Natural killer cell (primary cell): ENCODE results near the gene GEN1. TPM values are rescaled to one million over a fixed set of nuclear protein-coding genes. Genes with fewer than 3 reads are reported as not detected.
A peak's percentile ranks its signal among the peaks of the same experiment; 100 is the strongest.

ENCODE experiments used
- ATAC-seq, 3 donors: fragments of 150-1000 bp in 2 of 3; fragments of 200-7000 bp in 1 of 3; cut with Tn5 transposase; 1 replicate in 1 of 3; 2 replicates in 2 of 3; pipeline ENCODE4 v1.10.0; 2021; ENCODE audit warnings: mild to moderate bottlenecking in 2 of 3, moderate library complexity in 2 of 3
- DNase-seq, 2 donors: peaks; one replicate each; pipeline versions ENCODE4 v3.0.0 to v3.0.0-alpha.2; 2013 to 2021; ENCODE audit warnings: mixed read lengths in 1 of 2
- H3K27ac ChIP-seq: one replicate; pipeline ENCODE4 v1.5.1; 2013; ENCODE audit warnings: mild to moderate bottlenecking, low read length
- H3K27me3 ChIP-seq: one replicate; pipeline ENCODE4 v1.6.1; 2013; ENCODE audit warnings: low read length; ENCODE audit not compliant: control insufficient read depth, insufficient read depth
- H3K36me3 ChIP-seq: one replicate; pipeline ENCODE4 v1.6.1; 2013; ENCODE audit warnings: low read length; ENCODE audit not compliant: control insufficient read depth, insufficient read depth
- H3K4me1 ChIP-seq: one replicate; pipeline ENCODE4 v1.6.1; 2013; ENCODE audit warnings: low read length; ENCODE audit not compliant: control insufficient read depth, insufficient read depth
- H3K4me3 ChIP-seq: one replicate; pipeline ENCODE4 v1.5.1; 2013; ENCODE audit warnings: low read length
- H3K9me3 ChIP-seq: one replicate; pipeline ENCODE4 v1.6.1; 2013; ENCODE audit warnings: low read length; ENCODE audit not compliant: control insufficient read depth, insufficient read depth
- H3K27ac Mint-ChIP-seq, 2 donors: one replicate each; pipeline ENCODE4 v1.8.0; 2022; ENCODE audit warnings: mild to moderate bottlenecking in 2 of 2, mixed read lengths in 2 of 2, moderate library complexity in 1 of 2
- H3K27me3 Mint-ChIP-seq, 2 donors: one replicate each; pipeline ENCODE4 v1.8.0; 2022; ENCODE audit warnings: low read depth in 2 of 2, mixed read lengths in 2 of 2
- H3K36me3 Mint-ChIP-seq: one replicate; pipeline ENCODE4 v1.8.0; 2022; ENCODE audit warnings: mixed read lengths
- H3K4me1 Mint-ChIP-seq, 2 donors: one replicate each; pipeline ENCODE4 v1.8.0; 2022; ENCODE audit warnings: mixed read lengths in 2 of 2
- H3K4me3 Mint-ChIP-seq: one replicate; pipeline ENCODE4 v1.8.0; 2022; ENCODE audit warnings: mild to moderate bottlenecking, moderate library complexity, mixed read lengths
- H3K9me3 Mint-ChIP-seq, 2 donors: one replicate each; pipeline ENCODE4 v1.8.0; 2022; ENCODE audit warnings: mixed read lengths in 2 of 2
- CTCF ChIP-seq: fragments of 200-600 bp; IDR thresholded peaks from one replicate; pipeline ENCODE4 v1.8.0; 2022; ENCODE audit warnings: antibody characterized with exemption
- WGBS: methylation state at CpG from one replicate; pipeline ENCODE4 v1.1.7; 2013; ENCODE audit warnings: missing lambda C conversion rate; ENCODE audit not compliant: insufficient coverage; 5-methylcytosine and 5-hydroxymethylcytosine counted together
- intact Hi-C: fragments of 100-400 bp; cut with micrococcal nuclease; formaldehyde crosslinking; loops from one replicate; pipeline ENCODE4 v1.14.2; 2022
- total RNA-seq, 4 donors: library from RNA; stranded (reverse); fragments of 120-200 nt in 1 of 4; gene quantifications; one replicate each; pipeline versions ENCODE4 v1.2.3 to v1.2.4, GENCODE V29; 2013 to 2022

Gene GEN1
- total RNA-seq, 3 donors from 2014 or later (not counting 1 experiment from before 2014, with no cell fraction given), result 11.1 to 19.0 (median 17.3) TPM

GRCh38 chr2:17754773-17755425, 961 bp downstream of the GEN1 start:
- peaks cover 7% of the 10 kb centered on the region for H3K4me1 ChIP-seq
- Mint-ChIP-seq H3K9me3 (no peaks in the 10 kb centered on the region), H3K27ac (peak overlapping the region; percentile 96), H3K27me3 (no peaks in the 10 kb centered on the region), H3K36me3 (no peaks in the 10 kb centered on the region), H3K4me3 (peak overlapping the region; percentile 97), H3K4me1 (peaks cover 22 to 34% of the 10 kb centered on the region in 2 donors)
- no peaks in the 10 kb centered on the region for H3K27me3 ChIP-seq
- peak overlapping the region; percentile 94 for H3K27ac ChIP-seq
- intact Hi-C loops, result no loop called here
- WGBS, result 30% methylated on average over 8 of the region's 8 CpGs
- DNase-seq, result peak in 1 of 2 donors; percentile 26
- no peak for TF ChIP-seq CTCF
- no peak for ATAC-seq
- H3K36me3 ChIP-seq, result no peaks in the 10 kb centered on the region
- peak overlapping the region; percentile 93 for H3K4me3 ChIP-seq
- no peaks in the 10 kb centered on the region for H3K9me3 ChIP-seq

- intact Hi-C loops, result no loop called here
- ATAC-seq, result no peak
- no peak for TF ChIP-seq CTCF
- Histone ChIP-seq H3K27me3 (no peaks in the 10 kb centered on the region), H3K9me3 (no peaks in the 10 kb centered on the region), H3K4me3 (no peak overlapping the region), H3K27ac (no peak overlapping the region), H3K36me3 (peaks cover 3% of the 10 kb centered on the region), H3K4me1 (peaks cover 7% of the 10 kb centered on the region)
- Mint-ChIP-seq H3K27me3 (no peaks in the 10 kb centered on the region), H3K4me3 (no peak overlapping the region), H3K36me3 (no peaks in the 10 kb centered on the region), H3K27ac (no peak overlapping the region), H3K4me1 (peaks cover 22 to 29% of the 10 kb centered on the region in 2 donors), H3K9me3 (no peaks in the 10 kb centered on the region)
- 100% methylated on average over 2 of the region's 6 CpGs for WGBS
- DNase-seq, result no peak
These were observed 2.7 kb downstream of the GEN1 start for GRCh38 chr2:17756668-17757067.

- no peaks in the 10 kb centered on the region for H3K9me3 ChIP-seq
- peak; percentile 9 for TF ChIP-seq CTCF
- Mint-ChIP-seq H3K27me3 (no peaks in the 10 kb centered on the region), H3K9me3 (no peaks in the 10 kb centered on the region), H3K36me3 (no peaks in the 10 kb centered on the region), H3K27ac (no peak overlapping the region), H3K4me3 (no peak overlapping the region), H3K4me1 (peaks cover 20 to 23% of the 10 kb centered on the region in 2 donors)
- 81% methylated on average over 2 of the region's 2 CpGs for WGBS
- peaks cover 7% of the 10 kb centered on the region for H3K4me1 ChIP-seq
- no peak for ATAC-seq
- H3K27me3 ChIP-seq, result no peaks in the 10 kb centered on the region
- H3K36me3 ChIP-seq, result peaks cover 4% of the 10 kb centered on the region
- H3K27ac ChIP-seq, result no peak overlapping the region
- no peak for DNase-seq
- intact Hi-C loops, result no loop called here
- no peak overlapping the region for H3K4me3 ChIP-seq
These were observed 3.4 kb downstream of the GEN1 start for GRCh38 chr2:17757321-17757720.

GRCh38 chr2:17758118-17758517, 4.2 kb downstream of the GEN1 start:
- no peak overlapping the region for H3K27ac ChIP-seq
- no peaks in the 10 kb centered on the region for H3K36me3 Mint-ChIP-seq
- no peak overlapping the region for H3K4me3 ChIP-seq
- no peak for TF ChIP-seq CTCF
- no peak for ATAC-seq
- DNase-seq, result no peak
- 88% methylated on average over 1 of the region's 3 CpGs for WGBS
- H3K4me1 ChIP-seq, result peaks cover 7% of the 10 kb centered on the region
- intact Hi-C loops, result no loop called here
- peaks cover 4% of the 10 kb centered on the region for H3K36me3 ChIP-seq
- H3K27me3 Mint-ChIP-seq, result no peaks in the 10 kb centered on the region
- H3K9me3 ChIP-seq, result no peaks in the 10 kb centered on the region
- no peak overlapping the region for H3K4me3 Mint-ChIP-seq
- H3K27ac Mint-ChIP-seq, result no peak overlapping the region
- no peaks in the 10 kb centered on the region for H3K9me3 Mint-ChIP-seq
- H3K27me3 ChIP-seq, result no peaks in the 10 kb centered on the region
- H3K4me1 Mint-ChIP-seq, result peaks cover 12 to 15% of the 10 kb centered on the region in 2 donors
